ENCODE measurements around the gene SLC12A2.

DNA sequence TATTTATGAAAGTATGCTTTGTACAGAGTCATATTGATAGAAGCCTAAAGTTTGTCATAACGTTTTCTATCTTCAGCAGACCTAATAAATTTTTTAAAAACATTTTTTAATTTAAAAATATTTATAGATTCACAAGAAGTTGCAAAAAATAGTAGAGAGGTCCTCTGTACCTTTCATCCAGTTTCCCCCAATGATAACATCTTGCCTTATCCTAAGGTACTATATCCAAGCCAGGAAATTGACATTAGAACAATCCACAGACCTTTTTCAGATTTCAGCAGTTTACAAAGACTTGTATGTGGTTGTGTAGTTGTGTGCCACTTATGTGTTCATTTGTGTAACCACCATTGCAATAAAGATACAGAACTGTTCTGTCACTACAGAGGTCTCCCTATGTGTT, 88.5 kb downstream of the SLC12A2 start:
- TF ChIP-seq, protein P1, sequence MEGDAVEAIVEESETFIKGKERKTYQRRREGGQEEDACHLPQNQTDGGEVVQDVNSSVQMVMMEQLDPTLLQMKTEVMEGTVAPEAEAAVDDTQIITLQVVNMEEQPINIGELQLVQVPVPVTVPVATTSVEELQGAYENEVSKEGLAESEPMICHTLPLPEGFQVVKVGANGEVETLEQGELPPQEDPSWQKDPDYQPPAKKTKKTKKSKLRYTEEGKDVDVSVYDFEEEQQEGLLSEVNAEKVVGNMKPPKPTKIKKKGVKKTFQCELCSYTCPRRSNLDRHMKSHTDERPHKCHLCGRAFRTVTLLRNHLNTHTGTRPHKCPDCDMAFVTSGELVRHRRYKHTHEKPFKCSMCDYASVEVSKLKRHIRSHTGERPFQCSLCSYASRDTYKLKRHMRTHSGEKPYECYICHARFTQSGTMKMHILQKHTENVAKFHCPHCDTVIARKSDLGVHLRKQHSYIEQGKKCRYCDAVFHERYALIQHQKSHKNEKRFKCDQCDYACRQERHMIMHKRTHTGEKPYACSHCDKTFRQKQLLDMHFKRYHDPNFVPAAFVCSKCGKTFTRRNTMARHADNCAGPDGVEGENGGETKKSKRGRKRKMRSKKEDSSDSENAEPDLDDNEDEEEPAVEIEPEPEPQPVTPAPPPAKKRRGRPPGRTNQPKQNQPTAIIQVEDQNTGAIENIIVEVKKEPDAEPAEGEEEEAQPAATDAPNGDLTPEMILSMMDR (IDR thresholded peaks at IDR 0.05; ENCODE audit: poor library complexity): no peak
- TF ChIP-seq EZH2 (IDR thresholded peaks at IDR 0.05; ENCODE audit: borderline replicate concordance): no peak

Data from hepatocyte (in vitro differentiated cells).